Upper lobe of left lung (tissue), 4 donors: ENCODE measurements around the gene SRRM3.

Experiments used
- EP300 ChIP-seq, 4 donors: sonication (generic); formaldehyde crosslinking; IDR thresholded peaks; one replicate each; pipeline ENCODE4 v1.5.1; 2017; ENCODE audit warnings: antibody characterized with exemption in 4 of 4, control low read depth in 2 of 4
- POLR2A ChIP-seq, 4 donors: fragments of 450-650 bp; IDR thresholded peaks; one replicate each; pipeline ENCODE4 v1.5.1; 2016 to 2017; ENCODE audit warnings: antibody characterized with exemption in 4 of 4, mild to moderate bottlenecking in 2 of 4
- POLR2AphosphoS5 ChIP-seq, 2 donors: sonication (generic); formaldehyde crosslinking; IDR thresholded peaks; one replicate each; pipeline ENCODE4 v1.5.1; 2017; ENCODE audit warnings: antibody characterized with exemption in 2 of 2
- TF ChIP-seq, protein P1 (sequence below), 6 experiments: fragments of 450-650 bp in 4 of 6; fragments of 200-600 bp in 2 of 6; sonication (generic) in 2 of 6; IDR thresholded peaks; one replicate each; pipeline ENCODE4 v1.5.1; 2016 to 2019; ENCODE audit warnings: antibody characterized with exemption in 6 of 6

GRCh38 chr7:76282344-76283253 is 80.9 kb downstream of the SRRM3 start:
- TF ChIP-seq, protein P1, sequence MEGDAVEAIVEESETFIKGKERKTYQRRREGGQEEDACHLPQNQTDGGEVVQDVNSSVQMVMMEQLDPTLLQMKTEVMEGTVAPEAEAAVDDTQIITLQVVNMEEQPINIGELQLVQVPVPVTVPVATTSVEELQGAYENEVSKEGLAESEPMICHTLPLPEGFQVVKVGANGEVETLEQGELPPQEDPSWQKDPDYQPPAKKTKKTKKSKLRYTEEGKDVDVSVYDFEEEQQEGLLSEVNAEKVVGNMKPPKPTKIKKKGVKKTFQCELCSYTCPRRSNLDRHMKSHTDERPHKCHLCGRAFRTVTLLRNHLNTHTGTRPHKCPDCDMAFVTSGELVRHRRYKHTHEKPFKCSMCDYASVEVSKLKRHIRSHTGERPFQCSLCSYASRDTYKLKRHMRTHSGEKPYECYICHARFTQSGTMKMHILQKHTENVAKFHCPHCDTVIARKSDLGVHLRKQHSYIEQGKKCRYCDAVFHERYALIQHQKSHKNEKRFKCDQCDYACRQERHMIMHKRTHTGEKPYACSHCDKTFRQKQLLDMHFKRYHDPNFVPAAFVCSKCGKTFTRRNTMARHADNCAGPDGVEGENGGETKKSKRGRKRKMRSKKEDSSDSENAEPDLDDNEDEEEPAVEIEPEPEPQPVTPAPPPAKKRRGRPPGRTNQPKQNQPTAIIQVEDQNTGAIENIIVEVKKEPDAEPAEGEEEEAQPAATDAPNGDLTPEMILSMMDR (IDR thresholded peaks at IDR 0.05), result no peak
- TF ChIP-seq POLR2A (IDR thresholded peaks at IDR 0.05) (no peak), EP300 (IDR thresholded peaks at IDR 0.05) (no peak), POLR2AphosphoS5 (IDR thresholded peaks at IDR 0.05) (no peak)
